ENCODE results near the gene SPINK2. TPM values are rescaled to one million over a fixed set of nuclear protein-coding genes. Genes with fewer than 3 reads are reported as not detected.

SPINK2 gene
- total RNA-seq, 1 donor from 2014 or later, result not detected

GRCh38 chr4:56762484-56763250 lies 58.8 kb downstream of the SPINK2 start:
- Mint-ChIP-seq H3K36me3 (ENCODE audit: low read depth, unreplicated experiment) (no peaks in the 10 kb centered on the region), H3K27ac (ENCODE audit: unreplicated experiment) (no peak overlapping the region), H3K4me3 (ENCODE audit: unreplicated experiment) (no peak overlapping the region), H3K27me3 (ENCODE audit: low read depth, unreplicated experiment) (peaks cover 4% of the 10 kb centered on the region), H3K4me1 (ENCODE audit: low read depth, unreplicated experiment) (peaks cover 8% of the 10 kb centered on the region), H3K9me3 (ENCODE audit: unreplicated experiment) (no peaks in the 10 kb centered on the region)
- H3K27me3 ChIP-seq (ENCODE audit: insufficient read depth, low read length), result no peaks in the 10 kb centered on the region
- TF ChIP-seq, protein P1, sequence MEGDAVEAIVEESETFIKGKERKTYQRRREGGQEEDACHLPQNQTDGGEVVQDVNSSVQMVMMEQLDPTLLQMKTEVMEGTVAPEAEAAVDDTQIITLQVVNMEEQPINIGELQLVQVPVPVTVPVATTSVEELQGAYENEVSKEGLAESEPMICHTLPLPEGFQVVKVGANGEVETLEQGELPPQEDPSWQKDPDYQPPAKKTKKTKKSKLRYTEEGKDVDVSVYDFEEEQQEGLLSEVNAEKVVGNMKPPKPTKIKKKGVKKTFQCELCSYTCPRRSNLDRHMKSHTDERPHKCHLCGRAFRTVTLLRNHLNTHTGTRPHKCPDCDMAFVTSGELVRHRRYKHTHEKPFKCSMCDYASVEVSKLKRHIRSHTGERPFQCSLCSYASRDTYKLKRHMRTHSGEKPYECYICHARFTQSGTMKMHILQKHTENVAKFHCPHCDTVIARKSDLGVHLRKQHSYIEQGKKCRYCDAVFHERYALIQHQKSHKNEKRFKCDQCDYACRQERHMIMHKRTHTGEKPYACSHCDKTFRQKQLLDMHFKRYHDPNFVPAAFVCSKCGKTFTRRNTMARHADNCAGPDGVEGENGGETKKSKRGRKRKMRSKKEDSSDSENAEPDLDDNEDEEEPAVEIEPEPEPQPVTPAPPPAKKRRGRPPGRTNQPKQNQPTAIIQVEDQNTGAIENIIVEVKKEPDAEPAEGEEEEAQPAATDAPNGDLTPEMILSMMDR (IDR thresholded peaks at IDR 0.05; ENCODE audit: insufficient read depth, low read depth, low read length), result no peak
- no peaks in the 10 kb centered on the region for H4K20me1 ChIP-seq (ENCODE audit: insufficient read depth, low read length)
- no peak for DNase-seq (ENCODE audit: low read depth)
- H3K9ac ChIP-seq (ENCODE audit: low read length), result no peak overlapping the region
- H3K27ac ChIP-seq (ENCODE audit: low read depth, low read length), result no peak overlapping the region
- no peaks in the 10 kb centered on the region for H3K9me3 ChIP-seq (ENCODE audit: insufficient read depth, low read depth, low read length)
- H3K4me3 ChIP-seq (ENCODE audit: insufficient read depth, low read depth, low read length), result no peak overlapping the region
- H3K4me1 ChIP-seq (ENCODE audit: insufficient read depth, low read length), result peaks cover 14% of the 10 kb centered on the region
- no peak for FAIRE-seq
- H3K36me3 ChIP-seq (ENCODE audit: insufficient read depth, low read length), result no peaks in the 10 kb centered on the region
- no peaks in the 10 kb centered on the region for H3K79me2 ChIP-seq (ENCODE audit: insufficient read depth, low read length)
- H3K4me2 ChIP-seq (ENCODE audit: low read length), result no peak overlapping the region
- no peak overlapping the region for H2AFZ ChIP-seq (ENCODE audit: low read depth, low read length)

GRCh38 chr4:56760183-56760582 lies 61.3 kb downstream of the SPINK2 start:
- Histone ChIP-seq H3K36me3 (ENCODE audit: insufficient read depth, low read length) (no peaks in the 10 kb centered on the region), H3K4me2 (ENCODE audit: low read length) (no peak overlapping the region), H2AFZ (ENCODE audit: low read depth, low read length) (no peak overlapping the region), H3K4me1 (ENCODE audit: insufficient read depth, low read length) (peaks cover 24% of the 10 kb centered on the region), H3K4me3 (ENCODE audit: insufficient read depth, low read depth, low read length) (no peak overlapping the region), H3K27ac (ENCODE audit: low read depth, low read length) (no peak overlapping the region), H3K27me3 (ENCODE audit: insufficient read depth, low read length) (no peaks in the 10 kb centered on the region), H3K9ac (ENCODE audit: low read length) (no peak overlapping the region), H3K9me3 (ENCODE audit: insufficient read depth, low read depth, low read length) (no peaks in the 10 kb centered on the region), H4K20me1 (ENCODE audit: insufficient read depth, low read length) (no peaks in the 10 kb centered on the region), H3K79me2 (ENCODE audit: insufficient read depth, low read length) (no peaks in the 10 kb centered on the region)
- Mint-ChIP-seq H3K4me3 (ENCODE audit: unreplicated experiment) (no peak overlapping the region), H3K27me3 (ENCODE audit: low read depth, unreplicated experiment) (peaks cover 4% of the 10 kb centered on the region), H3K4me1 (ENCODE audit: low read depth, unreplicated experiment) (peaks cover 18% of the 10 kb centered on the region), H3K9me3 (ENCODE audit: unreplicated experiment) (no peaks in the 10 kb centered on the region), H3K27ac (ENCODE audit: unreplicated experiment) (no peak overlapping the region), H3K36me3 (ENCODE audit: low read depth, unreplicated experiment) (no peaks in the 10 kb centered on the region)
- no peak for DNase-seq (ENCODE audit: low read depth)
- TF ChIP-seq, protein P1 (IDR thresholded peaks at IDR 0.05; ENCODE audit: insufficient read depth, low read depth, low read length), result no peak
- TF ChIP-seq EZH2 (IDR thresholded peaks at IDR 0.05; ENCODE audit: insufficient read depth, low read length), result no peak
- no peak for FAIRE-seq

Other genes starting within 250 kb of the SPINK2 start
- gene HOPX, start 140.4 kb downstream of the SPINK2 start, total RNA-seq, result 0.94 and 1.7 TPM in 2 replicates
- 72.5 and 74.8 TPM in 2 replicates for gene REST, start 86.2 kb upstream of the SPINK2 start, total RNA-seq
- gene NOA1, start 155.9 kb upstream of the SPINK2 start, total RNA-seq, result 16.2 and 17.0 TPM in 2 replicates
- gene POLR2B, start 157.2 kb upstream of the SPINK2 start, total RNA-seq, result 115 and 135 TPM in 2 replicates